Measurements from ENCODE around the gene METTL13.

The METTL13 gene

GRCh38 chr1:171841050-171841910 is 59.8 kb downstream of the METTL13 start, which contains the start of gene DNM3:
Gene DNM3 (plus strand): TSS chr1:171841498. CDS start chr1:171841657, 159 bp downstream.
- ATAC-seq = peak; percentile 96
- DNase-seq (ENCODE audit: low spot score in 2 of 2) = peak; percentile 82 to 88
- Mint-ChIP-seq H3K4me3 (peak within 1 kb of the TSS; percentile 86), H3K4me1 (peaks cover 20% of the 10 kb centered on the region), H3K9me3 (no peaks in the 10 kb centered on the region), H3K27ac (peak within 1 kb of the TSS; percentile 61), H3K36me3 (peaks cover 7% of the 10 kb centered on the region)

GRCh38 chr1:171841931-171842761 is 60.7 kb downstream of the METTL13 start:
- Mint-ChIP-seq H3K4me1 (peaks cover 20% of the 10 kb centered on the region), H3K27ac (peak overlapping the region; percentile 61), H3K9me3 (no peaks in the 10 kb centered on the region), H3K4me3 (peak overlapping the region; percentile 86), H3K36me3 (peaks cover 7% of the 10 kb centered on the region)
- ATAC-seq (no peak), DNase-seq (ENCODE audit: low spot score in 2 of 2) (peak in 1 of 2 donors; percentile 5)

- no peaks in the 10 kb centered on the region for H3K9me3 Mint-ChIP-seq
- DNase-seq (ENCODE audit: low spot score in 2 of 2) = no peak
- no peak overlapping the region for H3K4me3 Mint-ChIP-seq
- H3K4me1 Mint-ChIP-seq = peaks cover 20% of the 10 kb centered on the region
- peaks cover 7% of the 10 kb centered on the region for H3K36me3 Mint-ChIP-seq
- no peak overlapping the region for H3K27ac Mint-ChIP-seq
- no peak for ATAC-seq
These were observed 62.9 kb downstream of the METTL13 start for GRCh38 chr1:171844381-171844780.

- no peaks in the 10 kb centered on the region for H3K36me3 Mint-ChIP-seq
- no peak for ATAC-seq
- H3K9me3 Mint-ChIP-seq = no peaks in the 10 kb centered on the region
- no peak overlapping the region for H3K27ac Mint-ChIP-seq
- no peak overlapping the region for H3K4me3 Mint-ChIP-seq
- DNase-seq (ENCODE audit: low spot score in 2 of 2) = no peak
- peaks cover 14% of the 10 kb centered on the region for H3K4me1 Mint-ChIP-seq
These were observed 64.5 kb downstream of the METTL13 start for GRCh38 chr1:171845998-171846397.

Data from stimulated activated effector memory CD8-positive, alpha-beta T cell treated with anti-CD3 and anti-CD28 coated beads, Interleukin-12 subunit alpha, Interleukin-12 subunit beta, amount 100 ng/mL, for 72 hours (primary cell).